Measurements from ENCODE around the gene PTPN21.

Gene PTPN21

GRCh38 chr14:88422919-88423650 is 131.7 kb downstream of the PTPN21 start:
- Histone ChIP-seq H3K4me3 (replicated peaks; ENCODE audit: insufficient read depth, low read length) (no peak overlapping the region), H3K27me3 (ENCODE audit: insufficient read depth, poor library complexity, severe bottlenecking) (no peaks in the 10 kb centered on the region), H3K27ac (replicated peaks) (no peak overlapping the region)
- TF ChIP-seq REST (IDR thresholded peaks at IDR 0.05; ENCODE audit: insufficient replicate concordance, low read depth): no peak
- TF ChIP-seq POLR2AphosphoS5 (IDR thresholded peaks at IDR 0.05; ENCODE audit: low read depth): no peak
- no peak for TF ChIP-seq SPI1 (IDR thresholded peaks at IDR 0.05; ENCODE audit: borderline replicate concordance, low read depth)
- TF ChIP-seq GABPA (IDR thresholded peaks at IDR 0.05; ENCODE audit: low read depth): no peak
- TF ChIP-seq CTCF (IDR thresholded peaks at IDR 0.05; ENCODE audit: insufficient read depth, low read length): no peak
- DNase-seq (ENCODE audit: low read depth in 1 of 2, low spot score in 1 of 2): no peak

- H3K27ac ChIP-seq (replicated peaks): no peak overlapping the region
- DNase-seq (ENCODE audit: low read depth in 1 of 2, low spot score in 1 of 2): no peak
- TF ChIP-seq SPI1 (IDR thresholded peaks at IDR 0.05; ENCODE audit: borderline replicate concordance, low read depth): no peak
- TF ChIP-seq GABPA (IDR thresholded peaks at IDR 0.05; ENCODE audit: low read depth): no peak
- no peak for TF ChIP-seq CTCF (IDR thresholded peaks at IDR 0.05; ENCODE audit: insufficient read depth, low read length)
- TF ChIP-seq POLR2AphosphoS5 (IDR thresholded peaks at IDR 0.05; ENCODE audit: low read depth): no peak
- no peak for TF ChIP-seq REST (IDR thresholded peaks at IDR 0.05; ENCODE audit: insufficient replicate concordance, low read depth)
- H3K27me3 ChIP-seq (ENCODE audit: insufficient read depth, poor library complexity, severe bottlenecking): no peaks in the 10 kb centered on the region
- no peak overlapping the region for H3K4me3 ChIP-seq (replicated peaks; ENCODE audit: insufficient read depth, low read length)
Observed at GRCh38 chr14:88422047-88422446, 132.8 kb downstream of the PTPN21 start.

- no peak for TF ChIP-seq CTCF (IDR thresholded peaks at IDR 0.05; ENCODE audit: insufficient read depth, low read length)
- TF ChIP-seq GABPA (IDR thresholded peaks at IDR 0.05; ENCODE audit: low read depth): no peak
- no peak for TF ChIP-seq SPI1 (IDR thresholded peaks at IDR 0.05; ENCODE audit: borderline replicate concordance, low read depth)
- no peak for TF ChIP-seq POLR2AphosphoS5 (IDR thresholded peaks at IDR 0.05; ENCODE audit: low read depth)
- TF ChIP-seq REST (IDR thresholded peaks at IDR 0.05; ENCODE audit: insufficient replicate concordance, low read depth): no peak
- Histone ChIP-seq H3K4me3 (replicated peaks; ENCODE audit: insufficient read depth, low read length) (no peak overlapping the region), H3K27me3 (ENCODE audit: insufficient read depth, poor library complexity, severe bottlenecking) (no peaks in the 10 kb centered on the region), H3K27ac (replicated peaks) (no peak overlapping the region)
- no peak for DNase-seq (ENCODE audit: low read depth in 1 of 2, low spot score in 1 of 2)
Observed at GRCh38 chr14:88421286-88421685, 133.5 kb downstream of the PTPN21 start.

All from HL-60 (cell line).